HEK293 (cell line): ENCODE measurements around the gene TMCO2.

Experiments
- CTCF ChIA-PET: fragments of 350-600 bp; formaldehyde crosslinking; extraction: SDS; loops from one replicate; lab custom pipeline; 2021; ENCODE audit warnings: antibody characterized with exemption; lab: Yijun Ruan, JAX
- POLR2A ChIA-PET: fragments of 300-600 bp; formaldehyde crosslinking; extraction: SDS; loops from one replicate; lab custom pipeline; 2020; ENCODE audit warnings: antibody characterized with exemption, inconsistent platforms; lab: Yijun Ruan, JAX
- H3K27ac ChIP-seq: fragments of 200-500 bp; sonication (Bioruptor generic); 2 replicates; pipeline ENCODE4 v1.5.1; 2014; ENCODE audit warnings: low read depth, low read length, control low read depth, inconsistent platforms; ENCODE audit errors: extremely low read depth
- H3K36me3 ChIP-seq, 2 experiments: fragments of 200-500 bp in 1 of 2; sonication (Bioruptor generic) in 1 of 2; 1 replicate in 1 of 2; 2 replicates in 1 of 2; pipeline ENCODE4 v1.5.1; 2014 to 2017; ENCODE audit warnings: inconsistent platforms in 2 of 2, low read length in 2 of 2; ENCODE audit not compliant: control insufficient read depth in 2 of 2, insufficient read depth in 1 of 2
- H3K4me1 ChIP-seq: fragments of 200-500 bp; sonication (Bioruptor generic); 2 replicates; pipeline ENCODE4 v1.5.1; 2014; ENCODE audit warnings: mild to moderate bottlenecking, low read length, inconsistent platforms; ENCODE audit not compliant: control insufficient read depth, insufficient read depth
- H3K4me3 ChIP-seq: 2 replicates; pipeline ENCODE4 v1.5.1; 2011; ENCODE audit warnings: low read depth, mild to moderate bottlenecking, control low read depth, low read length, moderate library complexity
- H3K9me3 ChIP-seq: fragments of 200-500 bp; sonication (Bioruptor generic); 2 replicates; pipeline ENCODE4 v1.5.1; 2014; ENCODE audit warnings: low read depth, low read length, inconsistent platforms; ENCODE audit not compliant: control insufficient read depth, insufficient read depth
- ATF2 ChIP-seq: fragments of 450-650 bp; formaldehyde crosslinking; IDR thresholded peaks from 2 replicates; pipeline ENCODE4 v1.5.1; 2016; ENCODE audit warnings: missing biosample characterization, missing genetic modification characterization, low read depth
- KLF1 ChIP-seq: fragments of 450-650 bp; formaldehyde crosslinking; IDR thresholded peaks from 2 replicates; pipeline ENCODE4 v1.5.1; 2016; ENCODE audit warnings: missing biosample characterization, missing genetic modification characterization
- KLF8 ChIP-seq: fragments of 450-650 bp; formaldehyde crosslinking; IDR thresholded peaks from 2 replicates; pipeline ENCODE4 v1.5.1; 2016; ENCODE audit warnings: missing biosample characterization, missing genetic modification characterization
- MYNN ChIP-seq: fragments of 450-650 bp; formaldehyde crosslinking; IDR thresholded peaks from 2 replicates; pipeline ENCODE4 v1.5.1; 2016; ENCODE audit warnings: missing biosample characterization, missing genetic modification characterization, borderline replicate concordance
- OVOL3 ChIP-seq: fragments of 450-650 bp; formaldehyde crosslinking; IDR thresholded peaks from 2 replicates; pipeline ENCODE4 v1.5.1; 2016; ENCODE audit warnings: missing biosample characterization, missing genetic modification characterization
- SP3 ChIP-seq: fragments of 450-650 bp; formaldehyde crosslinking; IDR thresholded peaks from 2 replicates; pipeline ENCODE4 v1.5.1; 2016; ENCODE audit warnings: missing biosample characterization, missing genetic modification characterization
- SP7 ChIP-seq: fragments of 450-650 bp; formaldehyde crosslinking; IDR thresholded peaks from 2 replicates; pipeline ENCODE4 v1.5.1; 2016; ENCODE audit warnings: missing biosample characterization, missing genetic modification characterization
- ZBTB20 ChIP-seq: fragments of 450-650 bp; formaldehyde crosslinking; IDR thresholded peaks from 2 replicates; pipeline ENCODE4 v1.5.1; 2016; ENCODE audit warnings: missing biosample characterization, missing genetic modification characterization
- ZNF155 ChIP-seq: fragments of 450-650 bp; formaldehyde crosslinking; IDR thresholded peaks from 2 replicates; pipeline ENCODE4 v1.5.1; 2016; ENCODE audit warnings: missing biosample characterization, missing genetic modification characterization
- ZNF404 ChIP-seq: fragments of 450-650 bp; formaldehyde crosslinking; IDR thresholded peaks from 2 replicates; pipeline ENCODE4 v1.5.1; 2017; ENCODE audit warnings: missing biosample characterization, missing genetic modification characterization
- ZNF521 ChIP-seq: fragments of 450-650 bp; formaldehyde crosslinking; IDR thresholded peaks from 2 replicates; pipeline ENCODE4 v1.5.1; 2017; ENCODE audit warnings: missing biosample characterization, mild to moderate bottlenecking, missing genetic modification characterization
- ZNF549 ChIP-seq: fragments of 450-650 bp; IDR thresholded peaks from 2 replicates; pipeline ENCODE4 v1.5.1; 2018; ENCODE audit warnings: missing biosample characterization, missing genetic modification characterization, mild to moderate bottlenecking, inconsistent platforms, moderate library complexity
- TF ChIP-seq, protein P1 (sequence below): fragments of 450-650 bp; formaldehyde crosslinking; IDR thresholded peaks from 2 replicates; pipeline ENCODE4 v1.5.1; 2016; ENCODE audit warnings: missing biosample characterization, missing genetic modification characterization
- TF ChIP-seq, protein P2 (sequence below): fragments of 450-650 bp; formaldehyde crosslinking; IDR thresholded peaks from 2 replicates; pipeline ENCODE4 v1.5.1; 2016; ENCODE audit warnings: missing biosample characterization, missing genetic modification characterization
- TF ChIP-seq, protein P3 (sequence below): fragments of 450-650 bp; formaldehyde crosslinking; IDR thresholded peaks from 2 replicates; pipeline ENCODE4 v1.5.0; 2017; ENCODE audit warnings: missing biosample characterization, missing genetic modification characterization, borderline replicate concordance
- TF ChIP-seq, protein P4 (sequence below): fragments of 450-650 bp; formaldehyde crosslinking; IDR thresholded peaks from 2 replicates; pipeline ENCODE4 v1.5.1; 2017; ENCODE audit warnings: missing biosample characterization, missing genetic modification characterization
- TF ChIP-seq, protein P5 (sequence below): fragments of 450-650 bp; formaldehyde crosslinking; conservative IDR thresholded peaks from 2 replicates; pipeline ENCODE4 v1.5.1; 2016; ENCODE audit warnings: low read depth, missing biosample characterization, missing genetic modification characterization
- TF ChIP-seq, protein P6 (sequence below): fragments of 450-650 bp; formaldehyde crosslinking; IDR thresholded peaks from 2 replicates; pipeline ENCODE4 v1.5.1; 2016; ENCODE audit warnings: missing biosample characterization, missing genetic modification characterization

The TMCO2 gene

GRCh38 chr1:40265919-40266318 is 18.2 kb downstream of the TMCO2 start:
- TF ChIP-seq, protein P1, sequence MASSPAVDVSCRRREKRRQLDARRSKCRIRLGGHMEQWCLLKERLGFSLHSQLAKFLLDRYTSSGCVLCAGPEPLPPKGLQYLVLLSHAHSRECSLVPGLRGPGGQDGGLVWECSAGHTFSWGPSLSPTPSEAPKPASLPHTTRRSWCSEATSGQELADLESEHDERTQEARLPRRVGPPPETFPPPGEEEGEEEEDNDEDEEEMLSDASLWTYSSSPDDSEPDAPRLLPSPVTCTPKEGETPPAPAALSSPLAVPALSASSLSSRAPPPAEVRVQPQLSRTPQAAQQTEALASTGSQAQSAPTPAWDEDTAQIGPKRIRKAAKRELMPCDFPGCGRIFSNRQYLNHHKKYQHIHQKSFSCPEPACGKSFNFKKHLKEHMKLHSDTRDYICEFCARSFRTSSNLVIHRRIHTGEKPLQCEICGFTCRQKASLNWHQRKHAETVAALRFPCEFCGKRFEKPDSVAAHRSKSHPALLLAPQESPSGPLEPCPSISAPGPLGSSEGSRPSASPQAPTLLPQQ (tag by site-specific recombination): no peak
- no peak for TF ChIP-seq OVOL3 (tag by site-specific recombination)
- peak; percentile 54; the same call in 1 of the 2 replicates for TF ChIP-seq ATF2
- TF ChIP-seq, protein P2, sequence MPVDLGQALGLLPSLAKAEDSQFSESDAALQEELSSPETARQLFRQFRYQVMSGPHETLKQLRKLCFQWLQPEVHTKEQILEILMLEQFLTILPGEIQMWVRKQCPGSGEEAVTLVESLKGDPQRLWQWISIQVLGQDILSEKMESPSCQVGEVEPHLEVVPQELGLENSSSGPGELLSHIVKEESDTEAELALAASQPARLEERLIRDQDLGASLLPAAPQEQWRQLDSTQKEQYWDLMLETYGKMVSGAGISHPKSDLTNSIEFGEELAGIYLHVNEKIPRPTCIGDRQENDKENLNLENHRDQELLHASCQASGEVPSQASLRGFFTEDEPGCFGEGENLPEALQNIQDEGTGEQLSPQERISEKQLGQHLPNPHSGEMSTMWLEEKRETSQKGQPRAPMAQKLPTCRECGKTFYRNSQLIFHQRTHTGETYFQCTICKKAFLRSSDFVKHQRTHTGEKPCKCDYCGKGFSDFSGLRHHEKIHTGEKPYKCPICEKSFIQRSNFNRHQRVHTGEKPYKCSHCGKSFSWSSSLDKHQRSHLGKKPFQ (tag by site-specific recombination): no peak
- no peak for TF ChIP-seq ZNF155 (tag by site-specific recombination)
- ChIA-PET POLR2A (interaction anchor here (1.3 kb wide), 1 partner anchor 8 kb away, joined by 4 read pairs; no protein-coding TSS in a partner anchor), CTCF (no interaction called here)
- H3K4me3 ChIP-seq: no peak overlapping the region
- H3K4me1 ChIP-seq: no peaks in the 10 kb centered on the region
- peaks cover 57 to 93% of the 10 kb centered on the region in 2 experiments for H3K36me3 ChIP-seq
- no peaks in the 10 kb centered on the region for H3K9me3 ChIP-seq
- no peak overlapping the region for H3K27ac ChIP-seq

DNA sequence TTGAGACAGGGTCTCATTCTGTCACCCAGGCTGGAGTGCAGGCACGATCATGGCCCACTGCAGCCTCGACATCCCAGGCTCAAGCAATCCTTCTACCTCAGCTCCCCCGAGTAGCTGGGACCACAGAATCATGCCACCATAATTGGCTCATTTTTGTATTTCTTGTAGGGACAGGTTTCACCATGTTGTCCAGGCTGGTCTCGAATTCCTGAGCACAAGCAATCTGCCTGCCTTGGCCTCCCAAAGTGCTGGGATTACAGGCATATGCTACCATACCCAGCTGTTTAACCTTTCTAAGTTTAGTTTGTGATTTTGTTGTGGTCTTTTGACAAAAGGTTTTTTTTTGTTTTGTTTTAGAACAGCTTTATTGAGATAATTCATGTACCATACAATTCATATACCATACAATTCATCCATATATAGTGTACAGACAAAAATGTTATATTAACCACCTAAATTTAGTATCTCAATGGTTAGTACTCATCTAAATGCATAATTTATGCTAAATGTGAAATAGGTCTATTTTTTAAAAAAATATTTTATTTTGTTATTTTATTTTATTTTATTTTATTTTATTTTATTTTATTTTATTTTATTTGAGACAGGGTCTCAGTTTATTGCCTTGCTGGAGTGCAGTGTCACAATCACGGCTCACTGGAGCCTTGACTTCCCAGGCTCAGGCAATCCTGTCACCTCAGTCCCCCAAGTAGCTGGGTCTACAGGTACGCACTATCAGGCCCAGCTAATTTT is 19.2 kb downstream of the TMCO2 start:
- H3K36me3 ChIP-seq: peaks cover 56 to 93% of the 10 kb centered on the region in 2 experiments
- H3K27ac ChIP-seq: no peak overlapping the region
- CTCF ChIA-PET: interaction anchor here (0.7 kb wide), 1 partner anchor 27 kb away, joined by 4 read pairs; no protein-coding TSS in a partner anchor
- H3K4me1 ChIP-seq: no peaks in the 10 kb centered on the region
- POLR2A ChIA-PET: interaction anchor here (1.0 to 1.3 kb wide), 2 partner anchors 9 kb away, joined by 3 to 4 read pairs; no protein-coding TSS in a partner anchor
- no peak overlapping the region for H3K4me3 ChIP-seq
- H3K9me3 ChIP-seq: no peaks in the 10 kb centered on the region
- TF ChIP-seq ZNF404 (tag by site-specific recombination) (no peak), MYNN (no peak), ZNF549 (tag by site-specific recombination) (no peak), KLF1 (tag by site-specific recombination) (no peak), ZNF521 (tag by site-specific recombination) (no peak), SP3 (no peak), ZBTB20 (tag by site-specific recombination) (no peak), KLF8 (no peak), SP7 (tag by site-specific recombination) (no peak)
- TF ChIP-seq, protein P3, sequence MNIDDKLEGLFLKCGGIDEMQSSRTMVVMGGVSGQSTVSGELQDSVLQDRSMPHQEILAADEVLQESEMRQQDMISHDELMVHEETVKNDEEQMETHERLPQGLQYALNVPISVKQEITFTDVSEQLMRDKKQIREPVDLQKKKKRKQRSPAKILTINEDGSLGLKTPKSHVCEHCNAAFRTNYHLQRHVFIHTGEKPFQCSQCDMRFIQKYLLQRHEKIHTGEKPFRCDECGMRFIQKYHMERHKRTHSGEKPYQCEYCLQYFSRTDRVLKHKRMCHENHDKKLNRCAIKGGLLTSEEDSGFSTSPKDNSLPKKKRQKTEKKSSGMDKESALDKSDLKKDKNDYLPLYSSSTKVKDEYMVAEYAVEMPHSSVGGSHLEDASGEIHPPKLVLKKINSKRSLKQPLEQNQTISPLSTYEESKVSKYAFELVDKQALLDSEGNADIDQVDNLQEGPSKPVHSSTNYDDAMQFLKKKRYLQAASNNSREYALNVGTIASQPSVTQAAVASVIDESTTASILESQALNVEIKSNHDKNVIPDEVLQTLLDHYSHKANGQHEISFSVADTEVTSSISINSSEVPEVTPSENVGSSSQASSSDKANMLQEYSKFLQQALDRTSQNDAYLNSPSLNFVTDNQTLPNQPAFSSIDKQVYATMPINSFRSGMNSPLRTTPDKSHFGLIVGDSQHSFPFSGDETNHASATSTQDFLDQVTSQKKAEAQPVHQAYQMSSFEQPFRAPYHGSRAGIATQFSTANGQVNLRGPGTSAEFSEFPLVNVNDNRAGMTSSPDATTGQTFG: no peak
- TF ChIP-seq, protein P4, sequence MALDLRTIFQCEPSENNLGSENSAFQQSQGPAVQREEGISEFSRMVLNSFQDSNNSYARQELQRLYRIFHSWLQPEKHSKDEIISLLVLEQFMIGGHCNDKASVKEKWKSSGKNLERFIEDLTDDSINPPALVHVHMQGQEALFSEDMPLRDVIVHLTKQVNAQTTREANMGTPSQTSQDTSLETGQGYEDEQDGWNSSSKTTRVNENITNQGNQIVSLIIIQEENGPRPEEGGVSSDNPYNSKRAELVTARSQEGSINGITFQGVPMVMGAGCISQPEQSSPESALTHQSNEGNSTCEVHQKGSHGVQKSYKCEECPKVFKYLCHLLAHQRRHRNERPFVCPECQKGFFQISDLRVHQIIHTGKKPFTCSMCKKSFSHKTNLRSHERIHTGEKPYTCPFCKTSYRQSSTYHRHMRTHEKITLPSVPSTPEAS (tag by site-specific recombination): no peak
- TF ChIP-seq, protein P5, sequence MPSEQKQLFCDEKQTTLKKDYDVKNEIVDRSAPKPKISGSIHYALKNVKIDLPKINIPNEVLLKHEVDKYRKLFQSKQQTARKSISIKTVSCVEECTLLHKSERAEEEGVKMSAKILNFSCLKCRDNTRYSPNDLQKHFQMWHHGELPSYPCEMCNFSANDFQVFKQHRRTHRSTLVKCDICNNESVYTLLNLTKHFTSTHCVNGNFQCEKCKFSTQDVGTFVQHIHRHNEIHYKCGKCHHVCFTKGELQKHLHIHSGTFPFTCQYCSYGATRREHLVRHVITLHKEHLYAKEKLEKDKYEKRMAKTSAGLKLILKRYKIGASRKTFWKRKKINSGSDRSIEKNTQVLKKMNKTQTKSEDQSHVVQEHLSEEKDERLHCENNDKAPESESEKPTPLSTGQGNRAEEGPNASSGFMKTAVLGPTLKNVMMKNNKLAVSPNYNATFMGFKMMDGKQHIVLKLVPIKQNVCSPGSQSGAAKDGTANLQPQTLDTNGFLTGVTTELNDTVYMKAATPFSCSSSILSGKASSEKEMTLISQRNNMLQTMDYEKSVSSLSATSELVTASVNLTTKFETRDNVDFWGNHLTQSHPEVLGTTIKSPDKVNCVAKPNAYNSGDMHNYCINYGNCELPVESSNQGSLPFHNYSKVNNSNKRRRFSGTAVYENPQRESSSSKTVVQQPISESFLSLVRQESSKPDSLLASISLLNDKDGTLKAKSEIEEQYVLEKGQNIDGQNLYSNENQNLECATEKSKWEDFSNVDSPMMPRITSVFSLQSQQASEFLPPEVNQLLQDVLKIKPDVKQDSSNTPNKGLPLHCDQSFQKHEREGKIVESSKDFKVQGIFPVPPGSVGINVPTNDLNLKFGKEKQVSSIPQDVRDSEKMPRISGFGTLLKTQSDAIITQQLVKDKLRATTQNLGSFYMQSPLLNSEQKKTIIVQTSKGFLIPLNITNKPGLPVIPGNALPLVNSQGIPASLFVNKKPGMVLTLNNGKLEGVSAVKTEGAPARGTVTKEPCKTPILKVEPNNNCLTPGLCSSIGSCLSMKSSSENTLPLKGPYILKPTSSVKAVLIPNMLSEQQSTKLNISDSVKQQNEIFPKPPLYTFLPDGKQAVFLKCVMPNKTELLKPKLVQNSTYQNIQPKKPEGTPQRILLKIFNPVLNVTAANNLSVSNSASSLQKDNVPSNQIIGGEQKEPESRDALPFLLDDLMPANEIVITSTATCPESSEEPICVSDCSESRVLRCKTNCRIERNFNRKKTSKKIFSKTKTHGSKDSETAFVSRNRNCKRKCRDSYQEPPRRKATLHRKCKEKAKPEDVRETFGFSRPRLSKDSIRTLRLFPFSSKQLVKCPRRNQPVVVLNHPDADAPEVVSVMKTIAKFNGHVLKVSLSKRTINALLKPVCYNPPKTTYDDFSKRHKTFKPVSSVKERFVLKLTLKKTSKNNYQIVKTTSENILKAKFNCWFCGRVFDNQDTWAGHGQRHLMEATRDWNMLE (tag by site-specific recombination): no peak
- TF ChIP-seq, protein P6, sequence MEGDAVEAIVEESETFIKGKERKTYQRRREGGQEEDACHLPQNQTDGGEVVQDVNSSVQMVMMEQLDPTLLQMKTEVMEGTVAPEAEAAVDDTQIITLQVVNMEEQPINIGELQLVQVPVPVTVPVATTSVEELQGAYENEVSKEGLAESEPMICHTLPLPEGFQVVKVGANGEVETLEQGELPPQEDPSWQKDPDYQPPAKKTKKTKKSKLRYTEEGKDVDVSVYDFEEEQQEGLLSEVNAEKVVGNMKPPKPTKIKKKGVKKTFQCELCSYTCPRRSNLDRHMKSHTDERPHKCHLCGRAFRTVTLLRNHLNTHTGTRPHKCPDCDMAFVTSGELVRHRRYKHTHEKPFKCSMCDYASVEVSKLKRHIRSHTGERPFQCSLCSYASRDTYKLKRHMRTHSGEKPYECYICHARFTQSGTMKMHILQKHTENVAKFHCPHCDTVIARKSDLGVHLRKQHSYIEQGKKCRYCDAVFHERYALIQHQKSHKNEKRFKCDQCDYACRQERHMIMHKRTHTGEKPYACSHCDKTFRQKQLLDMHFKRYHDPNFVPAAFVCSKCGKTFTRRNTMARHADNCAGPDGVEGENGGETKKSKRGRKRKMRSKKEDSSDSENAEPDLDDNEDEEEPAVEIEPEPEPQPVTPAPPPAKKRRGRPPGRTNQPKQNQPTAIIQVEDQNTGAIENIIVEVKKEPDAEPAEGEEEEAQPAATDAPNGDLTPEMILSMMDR (tag by site-specific recombination): no peak
